GM21447 (cell line): ENCODE data around the gene TTC31.
"Not testable (repeated sequence)": the region's sequence is repeated elsewhere in the genome, so short reads cannot be mapped to it uniquely, and the experiment has no call there.

Experiments used
- ATAC-seq: cut with Tn5 transposase; IDR thresholded peaks from one replicate; pipeline ENCODE4 v1.9.1; 2021; ENCODE audit not compliant: unreplicated experiment

TTC31 gene

DNA sequence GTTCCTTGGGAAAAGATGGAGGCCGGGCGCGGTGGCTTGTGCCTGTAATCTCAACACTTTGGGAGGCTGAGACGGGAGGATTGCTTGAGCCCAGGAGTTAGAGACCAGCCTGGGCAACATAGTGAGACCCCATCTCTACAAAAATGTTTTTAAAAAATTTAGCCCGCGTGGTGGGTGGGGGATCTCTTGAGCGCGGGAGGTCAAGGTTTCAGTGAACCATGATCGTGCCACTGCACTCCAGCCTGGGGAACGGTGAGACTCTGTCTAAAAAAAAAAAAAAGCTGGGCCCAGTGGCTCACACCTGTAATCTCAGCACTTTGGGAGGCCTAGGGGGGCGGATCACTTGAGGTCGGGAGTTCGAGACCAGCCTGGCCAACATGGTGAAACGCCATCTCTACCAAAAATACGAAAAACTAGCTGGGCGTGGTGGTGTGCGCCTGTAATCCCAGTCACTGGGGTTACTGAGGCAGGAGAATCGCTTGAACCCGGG lies 839 bp downstream of the TTC31 start:
- ATAC-seq: not testable (repeated sequence)

DNA sequence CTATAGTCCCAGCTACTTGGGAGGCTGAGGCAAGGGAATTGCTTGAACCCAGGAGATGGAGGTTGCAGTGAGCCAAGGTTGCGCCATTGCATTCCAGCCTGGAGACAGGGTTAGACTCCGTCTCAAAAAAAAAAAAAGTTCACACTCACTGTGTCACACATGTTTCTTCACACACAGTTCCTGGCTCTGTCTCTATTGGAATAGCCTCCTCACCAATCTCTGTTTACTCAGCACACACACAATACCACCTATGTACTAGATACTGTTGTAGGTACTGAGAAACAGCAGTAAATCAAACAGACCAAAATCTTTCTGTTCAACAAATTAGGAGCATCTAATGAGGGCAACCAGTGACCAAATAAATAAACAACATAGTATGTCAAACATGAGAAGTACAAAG lies 3.3 kb downstream of the TTC31 start:
- no peak for ATAC-seq

DNA sequence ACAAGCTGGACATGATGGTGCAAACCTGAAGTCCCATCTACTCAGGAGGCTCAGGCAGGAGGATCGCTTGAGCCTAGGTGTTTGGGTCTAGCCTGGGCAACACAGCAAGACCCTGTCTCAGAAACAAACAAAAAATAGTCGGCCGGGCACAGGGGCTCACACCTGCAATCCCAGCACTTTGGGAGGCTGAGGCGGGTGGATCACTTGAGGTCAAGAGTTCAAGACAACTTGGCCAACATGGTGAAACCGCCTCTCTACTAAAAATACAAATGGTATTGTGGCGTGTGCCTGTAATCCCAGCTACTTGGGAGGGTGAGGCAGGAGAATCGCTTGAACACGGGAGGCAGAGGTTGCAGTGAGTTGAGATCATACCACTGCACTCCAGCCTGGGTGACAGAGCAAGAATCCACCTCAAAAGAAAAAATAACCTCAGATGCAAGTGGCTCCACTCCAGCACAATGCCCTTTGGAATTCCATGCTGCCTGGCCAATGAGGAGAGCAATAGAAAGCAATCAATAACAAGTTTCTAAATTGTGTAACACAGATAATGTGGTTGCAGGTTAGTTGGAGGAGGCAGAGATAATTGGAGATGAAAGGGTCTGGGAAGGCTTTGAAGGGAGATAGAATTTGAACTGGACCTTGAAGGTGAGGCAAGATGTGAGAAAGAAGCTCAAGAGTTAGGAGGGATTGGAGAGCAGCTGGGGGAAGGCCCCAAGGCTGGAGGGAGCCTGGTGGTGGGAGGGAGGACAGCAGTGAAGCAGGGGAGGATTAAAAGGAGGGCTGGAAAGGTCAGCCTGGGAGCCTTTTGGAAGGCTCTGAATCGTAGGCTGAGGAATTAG lies 6.0 kb downstream of the TTC31 start:
- no peak for ATAC-seq

DNA sequence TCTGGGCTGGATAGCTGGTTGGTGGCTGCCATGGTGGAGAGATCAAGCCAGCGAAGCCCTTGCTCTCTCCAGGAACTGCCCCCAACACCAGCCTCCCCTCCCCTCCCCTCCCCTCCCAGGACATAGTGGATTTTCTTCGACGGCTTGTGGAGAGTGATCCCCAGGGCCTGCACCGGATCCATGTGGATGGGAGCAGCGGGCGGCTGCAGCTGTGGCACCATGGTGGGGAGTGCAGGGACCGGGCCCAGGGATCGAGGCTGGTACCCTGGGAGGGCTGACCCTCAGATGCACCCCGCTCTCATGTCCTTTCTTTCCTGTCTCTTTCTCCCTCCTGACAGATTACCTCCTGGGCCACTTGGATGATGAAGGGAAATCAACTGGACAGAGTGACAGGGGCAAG lies 7.0 kb downstream of the TTC31 start:
- no peak for ATAC-seq

DNA sequence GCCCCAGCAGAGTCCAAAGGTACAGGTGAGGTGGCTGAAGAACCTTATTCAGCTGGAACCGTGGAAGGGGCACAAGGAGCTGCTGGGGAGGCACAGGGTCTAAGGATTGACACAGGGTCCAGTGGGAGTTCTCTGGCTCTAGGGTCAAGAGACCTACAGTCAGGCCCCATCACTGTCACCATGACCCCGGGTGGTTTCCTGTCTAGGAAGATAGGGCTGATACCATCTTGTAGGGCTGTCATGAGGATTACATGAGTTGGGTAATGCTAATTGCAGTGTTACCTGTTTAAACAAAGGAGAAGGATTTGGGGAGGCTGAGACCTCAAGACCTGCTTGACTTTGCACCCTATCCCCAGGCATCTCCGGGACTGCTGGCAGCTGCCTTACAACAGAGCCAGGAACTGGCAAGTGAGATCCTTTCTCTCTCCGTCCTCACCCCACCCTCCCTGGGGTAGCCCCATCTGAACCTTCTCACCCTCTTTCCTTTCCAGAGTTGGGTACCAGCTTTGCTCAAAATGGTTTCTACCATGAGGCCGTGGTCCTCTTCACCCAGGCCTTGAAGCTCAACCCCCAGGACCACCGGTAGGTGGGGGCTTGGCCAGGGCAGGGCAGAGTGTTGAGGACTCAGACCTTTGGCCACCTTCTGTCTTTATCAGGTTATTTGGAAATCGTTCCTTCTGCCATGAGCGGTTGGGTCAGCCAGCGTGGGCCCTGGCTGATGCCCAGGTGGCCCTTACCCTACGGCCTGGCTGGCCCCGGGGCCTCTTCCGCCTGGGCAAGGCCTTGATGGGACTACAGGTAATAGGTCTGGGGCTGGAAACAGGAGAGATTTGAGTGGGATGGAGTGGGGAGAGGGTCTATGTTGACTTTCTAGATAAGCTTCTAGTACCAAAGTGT lies 9.0 kb downstream of the TTC31 start:
- ATAC-seq: no peak

DNA sequence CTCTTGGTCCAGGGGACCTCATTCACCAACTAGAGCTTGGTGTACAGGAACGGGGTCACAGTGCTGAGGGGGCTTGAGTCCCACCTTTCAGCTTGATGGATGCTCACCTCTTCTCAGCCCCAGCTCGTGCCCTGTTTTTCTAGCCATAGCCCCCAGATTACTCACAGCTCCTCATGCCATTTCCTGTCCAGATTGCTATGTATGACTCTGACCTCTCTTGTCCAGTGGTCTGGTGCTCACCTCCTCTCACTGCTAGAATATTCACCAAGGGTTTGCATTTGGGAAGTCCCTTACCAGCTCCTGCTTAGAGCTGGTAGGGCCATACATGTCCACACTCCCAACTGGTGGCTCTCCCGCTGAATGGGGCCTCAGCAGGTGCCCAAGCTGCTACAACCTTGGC lies 10.7 kb downstream of the TTC31 start:
- no peak for ATAC-seq

DNA sequence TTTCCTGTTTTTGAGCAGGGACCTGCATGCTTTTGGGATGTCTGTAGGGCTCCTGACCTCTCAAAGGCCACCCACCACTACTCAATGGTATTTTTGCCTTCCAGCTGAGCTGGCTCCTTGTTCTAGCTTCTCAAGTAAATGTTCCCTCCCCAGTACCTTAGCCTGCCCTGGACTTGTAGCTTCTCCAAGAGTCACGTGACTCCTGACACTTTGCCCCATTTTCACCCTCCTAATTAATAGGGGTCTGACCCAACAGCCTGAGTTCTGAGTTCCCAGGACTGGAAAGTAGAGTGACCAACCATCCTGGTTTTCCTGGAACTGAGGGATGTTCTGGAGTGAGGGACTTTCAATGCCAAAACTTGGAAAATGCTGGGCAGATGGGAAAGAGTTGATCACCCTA lies 12.6 kb downstream of the TTC31 start:
- ATAC-seq: no peak

DNA sequence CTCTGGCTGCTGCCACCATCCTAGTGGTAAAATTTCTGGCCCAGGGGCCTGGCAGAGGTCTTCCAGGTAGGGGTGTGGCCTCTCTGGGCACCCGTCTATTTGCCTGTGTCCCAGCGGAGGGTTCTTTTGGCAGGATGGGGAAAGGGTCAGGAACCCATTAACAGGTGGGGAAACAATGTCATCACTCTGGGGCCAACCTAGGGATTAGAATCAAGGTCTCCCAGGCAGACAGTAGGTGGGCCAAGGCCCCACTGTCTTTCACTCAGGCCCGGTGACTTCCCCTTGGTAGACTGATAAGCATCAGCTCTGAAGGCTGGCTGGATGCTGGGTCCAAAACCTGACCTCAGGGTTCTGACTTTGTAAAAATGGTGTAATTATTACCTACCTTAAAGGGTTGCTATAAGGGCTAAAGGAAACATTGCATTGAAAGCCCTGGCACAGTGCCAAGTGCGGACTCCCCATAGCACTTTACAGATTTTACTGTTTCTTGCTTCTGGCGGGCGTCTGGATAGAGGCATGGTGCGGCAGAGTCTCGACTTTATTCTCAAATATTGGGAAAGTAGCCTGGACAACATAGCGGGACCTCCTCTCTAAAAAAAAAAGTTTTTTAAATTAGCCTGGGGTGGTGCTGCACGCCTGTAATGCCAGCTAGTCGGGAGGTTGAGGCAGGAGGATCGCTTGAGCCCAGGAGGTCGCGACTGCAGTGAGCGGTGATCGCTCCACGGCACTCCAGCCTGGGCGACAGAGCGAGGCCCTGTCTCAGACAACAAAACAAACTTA lies 14.3 kb downstream of the TTC31 start:
- no peak for ATAC-seq

DNA sequence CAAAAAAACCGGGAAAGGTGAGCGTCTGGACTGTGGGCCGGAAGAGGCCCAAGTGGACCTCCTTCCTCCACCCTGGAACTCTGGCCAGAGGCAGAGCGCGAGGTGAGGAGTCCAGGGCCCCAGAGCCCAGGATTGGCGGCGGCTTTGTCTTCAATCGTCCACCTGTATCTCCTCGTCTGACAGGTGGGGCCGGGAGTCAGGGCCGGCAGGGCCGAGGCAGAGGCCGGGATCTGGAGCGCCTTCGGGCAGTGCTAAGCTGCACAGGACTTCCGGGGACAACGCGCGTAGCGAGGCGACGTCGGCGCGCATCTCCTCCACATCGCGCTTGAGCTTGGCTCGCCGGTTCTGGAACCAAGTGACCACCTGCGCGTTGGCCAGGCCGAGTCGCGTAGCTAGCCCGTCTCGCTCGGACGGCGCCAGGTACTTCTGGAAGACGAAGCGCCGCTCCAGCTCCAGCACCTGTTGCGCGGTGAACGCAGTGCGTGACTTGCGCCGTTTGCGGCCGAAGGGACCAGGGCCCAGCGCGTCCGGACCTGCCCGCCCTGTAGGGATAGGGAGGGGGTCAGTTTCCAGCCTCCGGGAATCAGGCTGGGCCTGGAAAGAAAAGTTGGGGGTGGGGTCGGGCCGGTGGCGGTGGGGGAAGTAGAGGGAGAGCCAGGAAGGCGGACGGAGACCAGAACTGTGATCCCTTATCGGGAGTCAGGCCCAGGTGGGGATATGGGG lies 15.1 kb downstream of the TTC31 start:
- ATAC-seq: no peak

DNA sequence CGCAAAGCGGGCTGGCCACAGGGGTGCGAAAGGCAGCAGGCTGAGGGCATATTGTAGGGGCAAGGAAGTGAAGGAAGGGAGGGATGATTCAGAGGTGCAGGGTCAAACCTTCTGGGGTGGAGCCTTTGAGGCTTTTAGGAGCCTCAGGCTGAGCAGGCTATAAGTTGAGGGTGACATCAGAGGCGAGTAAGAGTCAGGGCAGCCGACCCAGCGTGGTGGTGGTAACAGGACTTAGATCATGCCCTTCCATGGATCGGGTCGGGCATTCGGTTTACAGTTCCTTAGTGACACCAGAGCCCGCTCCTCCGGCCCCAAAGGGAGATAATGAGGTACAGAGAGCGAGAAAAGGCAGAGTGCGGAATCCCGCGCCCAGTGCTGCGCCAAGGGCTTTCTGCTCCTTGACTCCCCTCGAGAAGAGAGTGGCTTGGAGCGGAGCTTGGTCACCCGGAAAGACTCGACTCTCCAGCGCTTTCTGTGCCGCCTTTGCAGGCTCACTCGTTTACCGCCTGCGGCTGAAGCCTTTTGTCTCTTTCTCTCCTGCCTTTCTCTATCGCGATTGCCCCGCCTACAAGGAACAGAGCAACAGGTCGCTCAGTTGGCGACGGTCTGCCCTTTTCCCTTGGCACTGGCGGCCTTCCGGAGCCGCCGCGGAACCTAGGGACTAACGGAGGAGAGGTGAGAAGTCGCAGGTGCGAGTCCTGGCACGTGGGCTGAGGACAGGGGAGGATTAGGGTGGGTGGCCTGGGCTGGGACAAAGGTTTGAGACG lies 15.8 kb downstream of the TTC31 start:
- no peak for ATAC-seq

DNA sequence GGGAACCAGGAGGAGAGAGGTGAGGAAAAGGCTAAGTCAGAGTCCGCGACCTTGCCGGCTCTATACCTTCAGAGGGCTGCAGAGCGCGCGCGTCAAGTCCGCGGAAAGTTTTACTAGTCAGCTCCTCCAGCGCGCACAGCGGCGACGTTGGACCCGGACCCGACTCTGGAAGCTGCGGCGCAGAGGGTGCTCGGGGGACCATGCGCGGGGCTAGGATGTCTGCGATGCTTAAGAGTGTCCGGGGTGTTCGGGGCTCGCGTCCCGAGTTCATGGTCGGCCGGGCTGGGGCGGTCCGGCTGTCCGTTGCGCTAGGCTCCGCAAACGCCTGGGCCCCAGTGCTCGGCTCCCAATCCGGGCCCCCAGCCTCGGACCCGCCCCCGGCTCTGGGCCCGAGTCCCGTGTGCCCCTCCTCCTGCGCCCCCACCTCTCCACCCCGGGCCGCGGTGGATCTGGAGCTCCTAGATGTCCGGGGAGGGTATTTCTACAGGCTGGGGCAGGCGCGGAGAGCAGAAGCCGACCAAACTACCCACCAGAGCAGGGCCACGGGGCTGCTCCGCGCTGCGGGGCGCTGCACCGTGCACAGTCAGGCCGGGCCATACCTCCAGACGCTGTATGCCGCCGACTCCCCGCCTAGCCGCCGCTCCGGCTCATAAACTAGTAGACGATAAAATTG lies 16.5 kb downstream of the TTC31 start, which contains the start of gene LBX2:
TSS of gene LBX2 (minus strand) at position 337 of the 673 bp plus-strand sequence. CDS start at position 271, 66 bp downstream.
- ATAC-seq: no peak

DNA sequence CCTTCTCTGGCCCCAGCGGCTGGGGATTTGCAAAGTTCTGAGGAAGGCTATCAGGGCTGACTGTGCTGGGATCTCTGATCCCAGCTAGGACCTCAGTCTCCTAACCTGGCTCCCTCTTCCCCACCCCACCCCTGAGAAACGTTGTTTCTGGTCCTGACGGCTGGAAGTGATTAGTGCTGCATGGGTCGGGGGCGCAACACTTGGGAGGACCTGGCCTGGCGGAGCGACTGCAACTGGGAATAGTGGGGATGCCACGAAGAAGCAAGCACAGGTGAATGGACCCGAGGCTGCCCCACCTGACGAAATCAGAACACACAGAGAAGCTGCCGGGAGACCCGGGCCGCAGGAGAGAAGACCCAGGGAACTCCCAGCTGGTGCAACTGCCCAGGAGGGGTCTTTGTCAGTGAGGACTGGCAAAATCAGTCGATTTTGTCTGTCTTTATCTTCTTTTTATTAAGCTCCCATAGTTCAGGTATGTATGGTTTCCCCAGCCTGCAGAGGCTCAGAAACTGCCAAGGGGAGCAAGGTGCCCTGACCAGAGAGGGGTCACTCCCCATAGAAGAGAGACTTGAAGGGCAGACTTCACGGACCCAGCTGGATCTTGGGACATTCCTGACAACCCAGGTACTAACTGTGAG lies 17.2 kb downstream of the TTC31 start:
- no peak for ATAC-seq

DNA sequence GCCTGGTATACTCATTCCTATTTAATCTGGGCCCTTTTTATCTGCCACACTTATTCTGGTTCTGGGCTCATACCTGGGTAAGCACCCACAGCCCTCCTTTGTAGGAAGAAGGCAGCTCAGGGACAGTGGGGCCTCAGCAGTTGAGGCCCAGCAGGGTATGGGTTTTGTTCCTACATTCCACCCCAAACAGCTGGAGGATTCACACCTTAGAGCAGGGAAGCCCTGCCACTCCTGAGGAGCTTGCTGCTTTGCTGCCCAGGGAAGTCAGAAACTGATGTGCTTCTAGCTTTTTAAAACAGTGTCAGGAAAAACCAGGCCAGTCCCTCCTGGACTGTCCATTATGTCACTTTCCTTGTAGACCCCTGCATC lies 17.7 kb downstream of the TTC31 start:
- no peak for ATAC-seq

DNA sequence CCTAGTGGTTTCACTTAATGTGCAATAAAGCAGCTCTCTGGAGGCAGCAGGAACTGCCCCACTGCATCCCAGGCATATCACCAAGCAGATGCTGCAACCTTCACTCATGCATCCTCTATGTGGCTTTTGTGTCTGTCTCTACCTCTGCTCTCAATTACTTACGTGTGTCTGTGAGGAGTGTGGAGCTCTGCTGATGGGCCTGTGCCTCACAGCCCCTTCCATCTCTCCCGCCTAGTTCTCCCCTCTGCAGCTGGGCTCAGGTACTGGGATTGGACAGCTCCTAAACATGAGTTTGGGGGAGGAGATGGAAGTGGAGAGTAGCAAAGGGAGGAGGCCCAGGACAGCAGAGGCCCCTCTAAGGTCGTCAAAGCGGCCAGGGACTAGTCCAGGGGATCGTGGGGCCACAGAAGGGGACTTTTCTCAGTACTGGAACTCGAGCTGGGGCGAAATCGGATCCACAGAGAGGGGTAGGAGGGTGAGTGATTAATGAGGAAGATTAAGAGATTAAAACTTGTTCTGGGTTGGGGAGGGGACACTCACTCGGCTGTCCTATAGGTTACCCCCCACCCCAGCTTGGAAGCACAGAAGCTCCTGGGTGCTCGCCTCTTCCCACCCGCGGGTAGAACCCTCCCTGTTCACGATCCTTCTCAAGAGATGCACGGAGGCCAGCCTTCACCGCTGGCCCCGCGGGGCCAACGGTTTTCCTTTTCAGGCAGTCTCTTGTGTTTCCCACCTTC lies 18.6 kb downstream of the TTC31 start:
- no peak for ATAC-seq

DNA sequence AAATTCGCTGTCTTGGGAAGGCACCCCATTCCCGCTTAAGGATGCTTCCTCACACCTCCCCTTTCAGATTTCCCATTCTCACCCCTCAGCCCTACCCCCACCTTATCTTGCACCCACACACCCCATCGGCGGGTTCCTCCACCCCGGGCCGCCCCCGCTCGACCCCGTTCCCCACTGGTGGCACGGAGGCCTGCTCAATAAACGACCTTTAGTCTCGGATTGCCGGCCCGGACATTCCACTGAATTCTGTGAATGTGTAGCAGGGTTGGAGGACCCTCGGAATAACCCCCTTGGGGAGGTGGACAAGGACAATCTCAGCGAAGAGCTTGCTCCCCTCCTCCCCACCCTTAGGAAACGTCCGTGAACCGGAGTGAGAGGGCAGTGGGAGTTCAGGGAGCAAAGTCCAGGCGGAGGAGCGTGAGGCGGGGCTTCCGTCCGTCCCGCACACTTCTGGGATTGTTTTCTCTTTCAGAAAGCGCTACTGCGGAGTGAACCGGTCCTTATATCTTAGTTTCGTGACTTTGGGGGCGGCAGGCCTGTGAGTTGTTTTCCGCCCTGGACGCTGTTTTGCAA lies 19.4 kb downstream of the TTC31 start:
- no peak for ATAC-seq

DNA sequence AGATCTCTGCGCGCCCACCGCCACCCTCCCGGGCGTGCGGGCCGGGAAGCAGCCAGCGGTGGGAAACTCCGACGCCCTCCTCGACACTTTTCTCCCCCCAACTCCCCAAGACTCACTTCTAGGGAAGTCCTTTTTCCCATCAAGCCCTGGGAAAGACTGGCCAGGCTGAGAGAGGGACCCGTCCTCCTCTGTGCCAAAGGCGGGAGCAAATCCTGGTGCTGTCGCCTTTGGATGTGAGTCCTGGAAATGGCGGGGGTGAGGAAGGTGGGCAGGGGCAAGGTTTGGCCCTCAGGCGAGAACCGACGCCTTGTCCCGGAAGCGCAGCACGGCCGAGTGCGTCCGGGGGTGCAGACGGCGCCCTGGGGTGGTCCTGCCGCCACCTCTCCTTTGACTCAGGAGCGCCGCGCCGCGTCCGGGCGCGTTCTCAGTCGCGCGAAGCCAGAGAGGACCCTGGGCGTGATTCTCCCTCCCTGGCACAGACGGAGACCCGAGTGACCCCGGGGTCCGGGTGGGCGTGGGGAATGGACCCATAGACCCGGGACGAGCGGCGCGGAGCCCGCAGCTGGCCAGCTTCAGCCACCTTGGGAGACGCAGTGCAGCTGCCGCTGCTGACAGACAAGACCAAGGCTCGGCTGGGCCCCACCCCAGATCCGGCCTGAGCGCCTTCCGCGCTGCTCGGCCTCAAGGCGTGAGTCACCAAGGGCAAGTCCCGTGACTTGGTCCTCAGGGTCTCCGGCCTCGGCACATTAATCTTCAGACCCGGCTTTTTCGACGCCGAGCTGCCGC lies 20.0 kb downstream of the TTC31 start:
- ATAC-seq: peak; percentile 26
